HEK293 (cell line): ENCODE results near the gene EARS2.

Experiments
- CTCF ChIA-PET: fragments of 350-600 bp; formaldehyde crosslinking; extraction: SDS; loops from one replicate; lab custom pipeline; 2021; ENCODE audit warnings: antibody characterized with exemption; lab: Yijun Ruan, JAX
- POLR2A ChIA-PET: fragments of 300-600 bp; formaldehyde crosslinking; extraction: SDS; loops from one replicate; lab custom pipeline; 2020; ENCODE audit warnings: antibody characterized with exemption, inconsistent platforms; lab: Yijun Ruan, JAX
- H3K27ac ChIP-seq: fragments of 200-500 bp; sonication (Bioruptor generic); 2 replicates; pipeline ENCODE4 v1.5.1; 2014; ENCODE audit warnings: low read depth, low read length, control low read depth, inconsistent platforms; ENCODE audit errors: extremely low read depth
- H3K36me3 ChIP-seq, 2 experiments: fragments of 200-500 bp in 1 of 2; sonication (Bioruptor generic) in 1 of 2; 1 replicate in 1 of 2; 2 replicates in 1 of 2; pipeline ENCODE4 v1.5.1; 2014 to 2017; ENCODE audit warnings: inconsistent platforms in 2 of 2, low read length in 2 of 2; ENCODE audit not compliant: control insufficient read depth in 2 of 2, insufficient read depth in 1 of 2
- H3K4me1 ChIP-seq: fragments of 200-500 bp; sonication (Bioruptor generic); 2 replicates; pipeline ENCODE4 v1.5.1; 2014; ENCODE audit warnings: mild to moderate bottlenecking, low read length, inconsistent platforms; ENCODE audit not compliant: control insufficient read depth, insufficient read depth
- H3K4me3 ChIP-seq: 2 replicates; pipeline ENCODE4 v1.5.1; 2011; ENCODE audit warnings: low read depth, mild to moderate bottlenecking, control low read depth, low read length, moderate library complexity
- H3K9me3 ChIP-seq: fragments of 200-500 bp; sonication (Bioruptor generic); 2 replicates; pipeline ENCODE4 v1.5.1; 2014; ENCODE audit warnings: low read depth, low read length, inconsistent platforms; ENCODE audit not compliant: control insufficient read depth, insufficient read depth
- ATF2 ChIP-seq: fragments of 450-650 bp; formaldehyde crosslinking; IDR thresholded peaks from 2 replicates; pipeline ENCODE4 v1.5.1; 2016; ENCODE audit warnings: missing biosample characterization, missing genetic modification characterization, low read depth
- REPIN1 ChIP-seq: fragments of 450-650 bp; formaldehyde crosslinking; IDR thresholded peaks from 2 replicates; pipeline ENCODE4 v1.5.1; 2017; ENCODE audit warnings: missing biosample characterization, missing genetic modification characterization, low read depth
- WT1 ChIP-seq: fragments of 450-650 bp; formaldehyde crosslinking; IDR thresholded peaks from 2 replicates; pipeline ENCODE4 v1.5.1; 2016; ENCODE audit warnings: missing biosample characterization, missing genetic modification characterization
- ZBTB17 ChIP-seq: fragments of 450-650 bp; formaldehyde crosslinking; IDR thresholded peaks from 2 replicates; pipeline ENCODE4 v1.5.1; 2016; ENCODE audit warnings: missing biosample characterization, missing genetic modification characterization
- ZNF132 ChIP-seq: fragments of 450-650 bp; formaldehyde crosslinking; IDR thresholded peaks from 2 replicates; pipeline ENCODE4 v1.5.1; 2017; ENCODE audit warnings: missing biosample characterization, missing genetic modification characterization, borderline replicate concordance
- ZNF26 ChIP-seq: fragments of 450-650 bp; formaldehyde crosslinking; IDR thresholded peaks from 2 replicates; pipeline ENCODE4 v1.5.1; 2016; ENCODE audit warnings: missing biosample characterization, missing genetic modification characterization
- ZNF37A ChIP-seq: fragments of 450-650 bp; IDR thresholded peaks from 2 replicates; pipeline ENCODE4 v1.5.1; 2018; ENCODE audit warnings: missing biosample characterization, missing genetic modification characterization
- ZNF398 ChIP-seq: fragments of 450-650 bp; formaldehyde crosslinking; IDR thresholded peaks from 2 replicates; pipeline ENCODE4 v1.5.1; 2017; ENCODE audit warnings: missing biosample characterization, missing genetic modification characterization
- ZNF423 ChIP-seq: fragments of 450-650 bp; formaldehyde crosslinking; IDR thresholded peaks from 2 replicates; pipeline ENCODE4 v1.5.1; 2016; ENCODE audit warnings: missing biosample characterization, missing genetic modification characterization
- ZNF518A ChIP-seq: fragments of 450-650 bp; formaldehyde crosslinking; conservative IDR thresholded peaks from 2 replicates; pipeline ENCODE4 v1.5.1; 2016; ENCODE audit warnings: low read depth, missing biosample characterization, missing genetic modification characterization
- ZNF585B ChIP-seq: fragments of 450-650 bp; formaldehyde crosslinking; IDR thresholded peaks from 2 replicates; pipeline ENCODE4 v1.5.1; 2016; ENCODE audit warnings: missing biosample characterization, missing genetic modification characterization
- ZNF768 ChIP-seq: fragments of 450-650 bp; formaldehyde crosslinking; IDR thresholded peaks from 2 replicates; pipeline ENCODE4 v1.5.1; 2018; ENCODE audit warnings: missing biosample characterization, mild to moderate bottlenecking, missing genetic modification characterization
- ZNF785 ChIP-seq: fragments of 450-650 bp; formaldehyde crosslinking; IDR thresholded peaks from 2 replicates; pipeline ENCODE4 v1.5.1; 2016; ENCODE audit warnings: missing biosample characterization, missing genetic modification characterization
- ZNF792 ChIP-seq: fragments of 450-650 bp; formaldehyde crosslinking; IDR thresholded peaks from 2 replicates; pipeline ENCODE4 v1.5.1; 2016; ENCODE audit warnings: missing biosample characterization, missing genetic modification characterization
- ZSCAN4 ChIP-seq: fragments of 450-650 bp; formaldehyde crosslinking; IDR thresholded peaks from 2 replicates; pipeline ENCODE4 v1.5.1; 2017; ENCODE audit warnings: missing biosample characterization, missing genetic modification characterization

The EARS2 gene

GRCh38 chr16:23561586-23561985 is 4.4 kb upstream of the EARS2 start:
- no peak overlapping the region for H3K27ac ChIP-seq
- CTCF ChIA-PET = interaction anchor here (0.6 kb wide), 2 partner anchors 31 to 482 kb away, joined by 3 to 6 read pairs; no protein-coding TSS in a partner anchor
- POLR2A ChIA-PET = no interaction called here
- TF ChIP-seq ZNF37A (tag by site-specific recombination) (no peak), REPIN1 (tag by site-specific recombination) (no peak), ZSCAN4 (no peak), ZNF398 (no peak), ZBTB17 (tag by site-specific recombination) (no peak), ZNF518A (no peak), ZNF585B (no peak), ZNF768 (tag by site-specific recombination) (no peak), ATF2 (tag by site-specific recombination) (no peak), WT1 (tag by site-specific recombination) (no peak), ZNF132 (tag by site-specific recombination) (no peak), ZNF785 (tag by site-specific recombination) (no peak), ZNF423 (tag by site-specific recombination) (no peak), ZNF792 (tag by site-specific recombination) (no peak), ZNF26 (tag by site-specific recombination) (no peak)
- no peak overlapping the region for H3K4me3 ChIP-seq
- H3K4me1 ChIP-seq = no peaks in the 10 kb centered on the region
- no peaks in the 10 kb centered on the region for H3K9me3 ChIP-seq
- peaks cover 17 to 76% of the 10 kb centered on the region in 2 experiments for H3K36me3 ChIP-seq
